Astrocyte of the cerebellum (primary cell): Measurements from ENCODE around the gene HADH.

Experiments
- DNase-seq: peaks from one replicate; pipeline ENCODE4 v3.0.0-alpha.2; 2011; ENCODE audit warnings: low read depth
- H3K4me3 ChIP-seq: 2 replicates; pipeline ENCODE4 v1.5.1; 2011; ENCODE audit warnings: mild to moderate bottlenecking, low read depth, low read length, moderate library complexity
- in situ Hi-C: cut with HindIII; loops from 2 replicates; pipeline ENCODE4 v1.10.0; 2017; ENCODE audit warnings: low sequenced_read_pairs
- TF ChIP-seq, protein P1 (sequence below): IDR thresholded peaks from 2 replicates; pipeline ENCODE4 v1.5.1; 2012; ENCODE audit warnings: low read length, low read depth, moderate library complexity, mild to moderate bottlenecking; ENCODE audit errors: missing control alignments

HADH gene

DNA sequence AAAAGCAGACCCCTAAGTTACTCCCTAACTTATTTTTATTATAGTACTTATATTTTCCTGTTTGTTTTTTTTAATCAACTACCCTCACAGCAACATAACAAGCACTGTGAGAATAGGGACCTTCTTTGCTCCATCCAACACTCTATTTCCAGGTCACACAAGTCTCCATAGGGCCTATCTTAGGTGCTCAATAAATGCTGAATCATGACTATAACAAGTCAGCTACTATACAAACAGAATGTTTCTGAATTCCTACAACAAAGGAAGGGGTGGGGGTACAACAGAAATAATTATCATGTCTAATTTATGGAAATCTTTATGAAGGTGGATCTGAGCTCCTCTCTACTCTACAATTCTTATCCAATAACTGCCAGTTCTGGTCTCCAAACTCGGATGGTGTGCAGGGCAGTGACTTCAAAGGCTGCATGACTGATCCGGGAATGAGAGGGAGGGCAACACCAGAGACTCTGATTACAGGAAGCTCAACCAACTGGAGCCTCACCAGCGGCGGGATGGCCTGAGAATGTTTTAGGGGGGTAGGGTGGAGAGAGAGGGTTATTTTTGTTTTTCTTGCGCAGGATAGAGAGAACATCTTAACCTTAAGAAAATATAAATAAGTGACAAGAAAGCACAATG lies 71.1 kb downstream of the HADH start:
- no peak overlapping the region for H3K4me3 ChIP-seq
- no peak for DNase-seq
- TF ChIP-seq, protein P1, sequence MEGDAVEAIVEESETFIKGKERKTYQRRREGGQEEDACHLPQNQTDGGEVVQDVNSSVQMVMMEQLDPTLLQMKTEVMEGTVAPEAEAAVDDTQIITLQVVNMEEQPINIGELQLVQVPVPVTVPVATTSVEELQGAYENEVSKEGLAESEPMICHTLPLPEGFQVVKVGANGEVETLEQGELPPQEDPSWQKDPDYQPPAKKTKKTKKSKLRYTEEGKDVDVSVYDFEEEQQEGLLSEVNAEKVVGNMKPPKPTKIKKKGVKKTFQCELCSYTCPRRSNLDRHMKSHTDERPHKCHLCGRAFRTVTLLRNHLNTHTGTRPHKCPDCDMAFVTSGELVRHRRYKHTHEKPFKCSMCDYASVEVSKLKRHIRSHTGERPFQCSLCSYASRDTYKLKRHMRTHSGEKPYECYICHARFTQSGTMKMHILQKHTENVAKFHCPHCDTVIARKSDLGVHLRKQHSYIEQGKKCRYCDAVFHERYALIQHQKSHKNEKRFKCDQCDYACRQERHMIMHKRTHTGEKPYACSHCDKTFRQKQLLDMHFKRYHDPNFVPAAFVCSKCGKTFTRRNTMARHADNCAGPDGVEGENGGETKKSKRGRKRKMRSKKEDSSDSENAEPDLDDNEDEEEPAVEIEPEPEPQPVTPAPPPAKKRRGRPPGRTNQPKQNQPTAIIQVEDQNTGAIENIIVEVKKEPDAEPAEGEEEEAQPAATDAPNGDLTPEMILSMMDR: no peak
- in situ Hi-C loops: no loop called here

DNA sequence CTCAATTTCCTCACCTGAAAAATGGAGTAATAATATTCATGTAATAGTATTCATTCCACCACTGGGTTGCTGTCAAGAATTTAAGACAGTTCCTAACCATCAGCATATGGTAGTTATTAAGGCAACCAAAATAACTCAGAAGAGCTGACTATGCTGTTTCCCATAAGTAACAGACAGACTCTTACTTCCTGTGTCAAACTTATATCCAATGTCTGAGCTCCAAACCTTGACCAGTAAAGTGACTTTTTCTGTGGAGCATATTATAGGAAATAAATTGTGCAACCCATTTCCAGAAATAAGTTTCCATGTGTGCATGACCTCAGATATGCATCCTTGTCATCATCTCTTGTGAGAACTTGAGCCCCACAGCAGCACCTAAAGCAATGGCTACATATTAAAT lies 78.8 kb downstream of the HADH start:
- TF ChIP-seq, protein P1: no peak
- no peak overlapping the region for H3K4me3 ChIP-seq
- DNase-seq: no peak
- in situ Hi-C loops: no loop called here

DNA sequence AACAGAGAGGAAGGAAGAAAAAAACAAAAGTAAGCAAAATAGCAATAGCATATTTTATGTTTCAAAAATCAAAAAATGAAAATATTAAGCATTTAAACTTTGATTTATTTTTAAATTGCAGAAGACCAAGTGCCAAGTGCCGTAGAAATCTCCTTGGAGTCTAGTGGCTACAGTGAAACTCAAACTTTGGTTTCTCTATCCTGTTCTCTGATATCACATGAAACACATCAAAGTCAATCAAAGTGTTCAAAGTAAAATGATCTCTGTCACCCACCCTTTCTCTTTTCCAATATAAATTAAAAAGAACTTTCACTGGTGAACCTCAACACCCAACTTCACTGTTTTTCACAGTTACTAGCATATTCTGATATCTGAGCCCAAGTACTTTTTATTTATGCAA lies 81.1 kb downstream of the HADH start:
- no peak for DNase-seq
- H3K4me3 ChIP-seq: no peak overlapping the region
- TF ChIP-seq, protein P1: no peak
- in situ Hi-C loops: no loop called here

DNA sequence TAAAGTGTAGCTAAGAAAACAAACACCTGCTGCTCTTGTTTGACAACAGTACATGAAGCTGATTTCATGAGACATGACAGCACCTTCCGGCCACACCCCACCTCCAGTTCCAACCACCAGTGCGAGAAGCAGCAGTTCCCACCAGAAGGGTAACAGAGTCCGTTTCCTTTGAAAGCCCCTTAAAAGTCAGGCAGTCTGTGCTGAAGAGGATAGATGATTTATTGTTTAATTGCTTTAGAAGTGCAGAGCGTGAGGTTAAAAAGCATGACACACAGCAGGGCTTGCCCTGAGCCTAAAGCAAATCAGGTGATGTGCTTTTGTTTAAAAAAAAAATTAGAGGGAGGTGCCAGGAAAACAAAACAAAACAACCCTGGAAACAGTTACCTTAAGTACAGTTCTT lies 82.6 kb downstream of the HADH start:
- in situ Hi-C loops: no loop called here
- no peak for DNase-seq
- TF ChIP-seq, protein P1: no peak
- H3K4me3 ChIP-seq: no peak overlapping the region

DNA sequence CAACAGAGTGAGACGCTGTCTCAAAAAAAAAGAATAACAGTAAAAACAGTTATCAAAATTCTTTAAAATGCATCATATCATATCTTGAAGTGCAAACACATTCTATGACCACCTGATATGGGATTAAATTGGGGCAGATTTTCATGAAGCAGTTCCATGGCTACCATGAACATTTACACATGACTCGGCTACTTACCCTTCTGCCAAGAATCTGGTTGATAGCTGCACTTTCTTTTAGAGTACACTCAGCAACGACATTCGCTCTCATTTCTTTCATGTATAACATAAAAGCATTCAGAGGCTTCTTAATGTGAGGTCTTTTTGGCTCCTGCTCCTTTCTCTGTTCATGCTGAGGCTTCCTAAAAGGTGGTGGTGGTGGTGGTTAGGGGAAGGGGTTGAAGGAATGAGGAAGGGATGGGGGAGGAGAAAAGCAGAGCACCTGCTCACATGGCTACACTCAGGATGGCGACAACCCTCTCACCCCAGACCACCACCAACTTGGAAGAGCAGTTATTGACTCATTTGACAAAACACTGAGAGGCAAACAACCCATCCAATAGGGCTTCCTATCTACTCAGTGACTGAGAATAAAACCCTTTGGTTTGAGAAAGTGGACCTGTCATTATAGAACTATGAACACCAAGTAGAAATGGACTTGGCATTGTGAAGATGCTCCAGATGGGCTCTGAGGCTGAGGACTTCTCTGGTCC lies 88.5 kb downstream of the HADH start:
- in situ Hi-C loops: no loop called here
- TF ChIP-seq, protein P1: no peak
- no peak for DNase-seq
- H3K4me3 ChIP-seq: no peak overlapping the region

DNA sequence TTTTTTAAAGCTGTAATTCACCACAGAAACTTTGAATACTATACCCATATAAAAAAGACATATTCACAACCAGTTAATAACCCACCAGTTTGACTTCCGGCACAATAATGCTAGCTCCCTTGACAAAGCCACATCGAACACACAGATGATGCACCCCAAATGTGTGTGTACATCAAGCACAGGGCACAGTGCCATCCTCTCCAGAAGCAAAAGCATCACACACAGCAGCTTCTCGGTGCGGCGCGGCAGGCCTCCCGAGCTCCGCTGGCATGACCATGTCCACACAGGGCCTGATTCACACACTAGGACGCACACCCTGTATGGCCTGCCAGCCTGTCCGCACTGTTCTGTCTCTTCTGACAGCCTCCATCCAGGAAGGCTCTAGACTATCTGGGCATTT lies 91.1 kb downstream of the HADH start:
- TF ChIP-seq, protein P1: no peak
- no peak for DNase-seq
- no peak overlapping the region for H3K4me3 ChIP-seq
- in situ Hi-C loops: no loop called here
